ENCODE data around the gene PER3. TPM values are rescaled to one million over a fixed set of nuclear protein-coding genes. Genes with fewer than 3 reads are reported as not detected.

PER3 gene
- total RNA-seq, 1 donor from 2014 or later = 33.3 TPM

GRCh38 chr1:7871136-7871535 is 87.0 kb downstream of the PER3 start:
- no peak for DNase-seq (ENCODE audit: low spot score)

GRCh38 chr1:7873801-7874795 is 90.0 kb downstream of the PER3 start:
- no peak for DNase-seq (ENCODE audit: low spot score)

GRCh38 chr1:7878027-7878426 is 93.9 kb downstream of the PER3 start:
- DNase-seq (ENCODE audit: low spot score) = no peak

GRCh38 chr1:7879228-7879627 is 95.1 kb downstream of the PER3 start:
- DNase-seq (ENCODE audit: low spot score) = no peak

- DNase-seq (ENCODE audit: low spot score) = no peak
These were observed 100.7 kb downstream of the PER3 start for GRCh38 chr1:7884757-7885156.

GRCh38 chr1:7885513-7886404 is 101.7 kb downstream of the PER3 start:
- no peak for DNase-seq (ENCODE audit: low spot score)

GRCh38 chr1:7886405-7886745 is 102.3 kb downstream of the PER3 start:
- DNase-seq (ENCODE audit: low spot score) = no peak

- no peak for DNase-seq (ENCODE audit: low spot score)
These were observed 104.4 kb downstream of the PER3 start for GRCh38 chr1:7888248-7889081.

- DNase-seq (ENCODE audit: low spot score) = no peak
These were observed 106.8 kb downstream of the PER3 start for GRCh38 chr1:7890853-7891252.

- DNase-seq (ENCODE audit: low spot score) = no peak
These were observed 107.7 kb downstream of the PER3 start for GRCh38 chr1:7891804-7892203.

- no peak for DNase-seq (ENCODE audit: low spot score)
These were observed 109.6 kb downstream of the PER3 start for GRCh38 chr1:7893529-7894180.

Other genes starting within 250 kb of the PER3 start
- gene VAMP3, start 13.0 kb upstream of the PER3 start, total RNA-seq = 113 TPM
- not detected for gene UTS2, start 68.8 kb downstream of the PER3 start, total RNA-seq
- 0.18 TPM for gene TNFRSF9, start 156.5 kb downstream of the PER3 start, total RNA-seq
- gene PARK7, start 177.4 kb downstream of the PER3 start, total RNA-seq = 271 TPM
- gene ERRFI1, start 242.0 kb downstream of the PER3 start, total RNA-seq = 62.3 TPM